K562 (cell line): Measurements from ENCODE around the gene TBL1XR1. TPM values are rescaled to one million over a fixed set of nuclear protein-coding genes. Genes with fewer than 3 reads are reported as not detected.

ENCODE experiments used
- FOXK1 ChIP-seq: sonication (generic); formaldehyde crosslinking; IDR thresholded peaks from 2 replicates; pipeline ENCODE4 v1.8.0; 2022; ENCODE audit warnings: missing genetic modification reagents, mild to moderate bottlenecking, borderline replicate concordance
- GMEB1 ChIP-seq: fragments of 250-450 bp; sonication (Bioruptor Pico); IDR thresholded peaks from 2 replicates; pipeline ENCODE4 v1.4.0; 2020; ENCODE audit warnings: mild to moderate bottlenecking
- MIER1 ChIP-seq: fragments of 450-650 bp; IDR thresholded peaks from 2 replicates; pipeline ENCODE4 v1.6.1; 2016; ENCODE audit warnings: antibody characterized with exemption, mild to moderate bottlenecking, low read depth
- NBN ChIP-seq: fragments of 450-650 bp; IDR thresholded peaks from 2 replicates; pipeline ENCODE4 v1.6.1; 2016; ENCODE audit warnings: low read depth, mild to moderate bottlenecking
- PRMT5 ChIP-seq: sonication (generic); formaldehyde crosslinking; IDR thresholded peaks from 2 replicates; pipeline ENCODE4 v1.5.0; 2020; ENCODE audit warnings: missing genetic modification reagents
- ZNF354B ChIP-seq: fragments of 250-450 bp; sonication (Bioruptor Pico); IDR thresholded peaks from 2 replicates; pipeline ENCODE4 v1.4.0; 2020
- ZNF398 ChIP-seq: fragments of 250-450 bp; sonication (Bioruptor Pico); IDR thresholded peaks from 2 replicates; pipeline ENCODE4 v1.8.0; 2021; ENCODE audit warnings: moderate library complexity, mild to moderate bottlenecking, inconsistent platforms
- polyA plus RNA-seq, 8 experiments: library from polyadenylated mRNA; depleted of rRNA in 4 of 8; stranded (reverse) in 5 of 8; unstranded in 3 of 8; fragments of >200 nt; fragmentation: Nextera tagmentation in 2 of 8; fragmentation: Illumina TruSeq in 1 of 8; extraction: Ambion mirVana in 2 of 8; extraction: Trizol in 1 of 8; gene quantifications; 2 replicates each; pipeline versions ENCODE4 v1.2.1 to v1.2.3, GENCODE V29; 2011 to 2014; ENCODE audit warnings: inconsistent platforms in 1 of 8, missing spikeins in 1 of 8
- total RNA-seq, 7 experiments: library from RNA; depleted of rRNA in 6 of 7; stranded (reverse); fragments of >200 nt in 6 of 7; fragmentation: Illumina TruSeq in 2 of 7; extraction: Trizol in 2 of 7; gene quantifications; 2 replicates each; pipeline versions ENCODE4 v1.2.1 to v1.2.3, GENCODE V29; 2011 to 2021; ENCODE audit warnings: low replicate concordance in 1 of 7

TBL1XR1 gene
- total and polyA plus RNA-seq, 9 of the 15 experiments (the other 6 are each of a cell fraction or from before 2014, with no cell fraction given): 19.6 to 171 (median 83.3) TPM

GRCh38 chr3:177201700-177202397 is 4.6 kb upstream of the TBL1XR1 start (continued):
- no peak for TF ChIP-seq FOXK1 (CRISPR knock-in tag)
- no peak for TF ChIP-seq ZNF398 (CRISPR knock-in tag)
- no peak for TF ChIP-seq NBN
- TF ChIP-seq GMEB1 (CRISPR knock-in tag): no peak
- TF ChIP-seq PRMT5 (CRISPR knock-in tag): no peak
- TF ChIP-seq ZNF354B: no peak
- TF ChIP-seq MIER1: no peak
